K562 (cell line): ENCODE data around the gene KCTD16. TPM values are rescaled to one million over a fixed set of nuclear protein-coding genes. Genes with fewer than 3 reads are reported as not detected.

Experiments used
- ATAC-seq: fragments of 200-7000 bp; cut with Tn5 transposase; 3 replicates; pipeline ENCODE4 v1.9.1; 2020; ENCODE audit warnings: moderate library complexity
- BruUV-seq: library from RNA; stranded (reverse); fragments of 400-500 nt; replicated peaks from 2 replicates; lab custom pipeline; 2021; lab: Mats Ljungman, UMichigan
- CTCF ChIA-PET: fragments of 300-600 bp; formaldehyde crosslinking; extraction: SDS; loops from one replicate; lab custom pipeline; 2021; ENCODE audit warnings: low intra/inter-chr PET ratio; lab: Yijun Ruan, JAX
- POLR2A ChIA-PET: fragments of 300-600, 350-650 bp; sonication (Branson Sonifier 250); formaldehyde crosslinking; extraction: SDS; loops from one replicate; lab custom pipeline; 2021; ENCODE audit warnings: antibody characterized with exemption, inconsistent platforms; lab: Yijun Ruan, JAX
- DNase-seq, 4 experiments: peaks; one replicate each; pipeline versions ENCODE4 v3.0.0 to v3.0.0-alpha.2; 2011 to 2018; ENCODE audit warnings: low spot score in 3 of 4, mixed read lengths in 3 of 4; ENCODE audit errors: extremely low read depth in 1 of 4
- FAIRE-seq: peaks from 2 replicates; lab custom pipeline; 2011; peaks lifted over from hg19 to GRCh38; lab: Jason Lieb, UNC
- H2AFZ ChIP-seq: 2 replicates; pipeline ENCODE4 v1.6.0; 2011; ENCODE audit warnings: low read depth, low read length, control low read depth, inconsistent platforms
- H3K27ac ChIP-seq: fragments of 200-600 bp; 3 replicates; pipeline ENCODE4 v1.8.0; 2011; ENCODE audit warnings: low read depth, mild to moderate bottlenecking, control low read depth, inconsistent platforms, low read length, moderate library complexity, mixed read lengths; ENCODE audit errors: extremely low read depth
- H3K27me3 ChIP-seq, 2 experiments: fragments of 300-600 bp in 1 of 2; 2 replicates in 1 of 2; 3 replicates in 1 of 2; pipeline versions ENCODE4 v1.6.0 to v1.8.0; 2011; ENCODE audit warnings: inconsistent platforms in 2 of 2, low read length in 2 of 2, mild to moderate bottlenecking in 1 of 2, mixed read lengths in 1 of 2, moderate library complexity in 1 of 2; ENCODE audit not compliant: control insufficient read depth in 2 of 2, insufficient read depth in 2 of 2
- H3K36me3 ChIP-seq: fragments of 300-600 bp; 3 replicates; pipeline ENCODE4 v1.8.0; 2011; ENCODE audit warnings: mild to moderate bottlenecking, low read length, inconsistent platforms; ENCODE audit not compliant: control insufficient read depth, insufficient read depth
- H3K4me1 ChIP-seq, 2 experiments: fragments of 200-600 bp in 1 of 2; replicated peaks in 1 of 2; 2 replicates in 1 of 2; 3 replicates in 1 of 2; pipeline versions ENCODE4 v1.5.1 to v1.8.0; 2011; ENCODE audit warnings: inconsistent platforms in 2 of 2, low read length in 2 of 2, mild to moderate bottlenecking in 1 of 2, mixed read lengths in 1 of 2, moderate library complexity in 1 of 2; ENCODE audit not compliant: control insufficient read depth in 2 of 2, insufficient read depth in 2 of 2
- H3K4me2 ChIP-seq: 2 replicates; pipeline ENCODE4 v1.6.1; 2011; ENCODE audit warnings: low read length, control low read depth, inconsistent platforms, mixed read lengths; ENCODE audit not compliant: insufficient read depth
- H3K4me3 ChIP-seq: fragments of 200-600 bp; sonication (generic), shearing (Covaris generic); 2 replicates; pipeline ENCODE4 v1.5.1; 2016; ENCODE audit warnings: control low read depth, inconsistent platforms
- H3K79me2 ChIP-seq: fragments of 200-600 bp; 3 replicates; pipeline ENCODE4 v1.8.0; 2011; ENCODE audit warnings: low read length, inconsistent platforms; ENCODE audit not compliant: control insufficient read depth, insufficient read depth
- H3K9ac ChIP-seq, 2 experiments: 2 replicates each; pipeline versions ENCODE4 v1.6.0 to v1.6.1; 2011; ENCODE audit warnings: low read depth in 2 of 2, low read length in 2 of 2, control low read depth in 1 of 2, inconsistent platforms in 1 of 2, mild to moderate bottlenecking in 1 of 2, mixed read lengths in 1 of 2; ENCODE audit not compliant: insufficient read depth in 1 of 2
- H3K9me1 ChIP-seq: one replicate; pipeline ENCODE4 v1.6.0; 2011; ENCODE audit warnings: inconsistent platforms, mild to moderate bottlenecking, low read length, moderate library complexity; ENCODE audit not compliant: control insufficient read depth, insufficient read depth
- H3K9me3 ChIP-seq: replicated peaks from 2 replicates; pipeline ENCODE4 v1.5.1; 2011; ENCODE audit warnings: low read depth, low read length, inconsistent platforms; ENCODE audit not compliant: control insufficient read depth, insufficient read depth
- H4K20me1 ChIP-seq: replicated peaks from 2 replicates; pipeline ENCODE4 v1.6.1; 2011; ENCODE audit warnings: low read length, inconsistent platforms, mixed read lengths; ENCODE audit not compliant: control insufficient read depth, insufficient read depth
- HIVEP1 ChIP-seq: fragments of 250-450 bp; sonication (Bioruptor Pico); IDR thresholded peaks from 2 replicates; pipeline ENCODE4 v1.4.0; 2020; ENCODE audit warnings: mild to moderate bottlenecking
- LCOR ChIP-seq: sonication (generic); formaldehyde crosslinking; IDR thresholded peaks from 2 replicates; pipeline ENCODE4 v1.8.0; 2022; ENCODE audit warnings: mild to moderate bottlenecking, missing genetic modification reagents
- MTF1 ChIP-seq: fragments of 250-450 bp; sonication (Bioruptor Pico); IDR thresholded peaks from 2 replicates; pipeline ENCODE4 v1.9.0; 2021; ENCODE audit warnings: moderate library complexity, mild to moderate bottlenecking, inconsistent platforms, borderline replicate concordance
- NFE2L1 ChIP-seq: fragments of 450-650 bp; IDR thresholded peaks from 2 replicates; pipeline ENCODE4 v1.6.1; 2016; ENCODE audit warnings: missing genetic modification characterization, low read depth, mild to moderate bottlenecking, missing compliant biosample characterization, moderate library complexity, borderline replicate concordance
- RBM17 ChIP-seq: fragments of 200-400 bp; formaldehyde crosslinking; IDR thresholded peaks from 2 replicates; pipeline ENCODE4 v1.6.1; 2017; ENCODE audit warnings: low read depth, mild to moderate bottlenecking, low read length, borderline replicate concordance
- TFAM ChIP-seq: fragments of 250-450 bp; sonication (Bioruptor Pico); conservative IDR thresholded peaks from 2 replicates; pipeline ENCODE4 v1.5.0; 2021; ENCODE audit warnings: mild to moderate bottlenecking, moderate library complexity
- ZFP36 ChIP-seq: fragments of 150-350 bp; IDR thresholded peaks from 2 replicates; pipeline ENCODE4 v1.6.1; 2018; ENCODE audit warnings: low read length, low read depth; ENCODE audit not compliant: partially characterized antibody
- ZNF318 ChIP-seq, 2 experiments: fragments of 450-650 bp; IDR thresholded peaks; 2 replicates each; pipeline ENCODE4 v1.6.1; 2016; ENCODE audit warnings: mild to moderate bottlenecking in 2 of 2, borderline replicate concordance in 1 of 2, low read depth in 1 of 2, moderate library complexity in 1 of 2
- WGBS: fragments of 100-300 bp; shearing (Covaris generic); methylation state at CpG from one replicate; pipeline ENCODE4 v1.1.6; 2016; ENCODE audit warnings: low coverage, mixed read lengths; ENCODE audit not compliant: insufficient coverage; ENCODE audit errors: missing lambda C conversion rate; 5-methylcytosine and 5-hydroxymethylcytosine counted together
- in situ Hi-C: fragments of 300-500 bp; cut with MboI; formaldehyde crosslinking; loops from 4 replicates; pipeline ENCODE4 v1.15.0; 2018; ENCODE audit warnings: inconsistent platforms, mixed read lengths
- intact Hi-C: fragments of 100-400 bp; cut with micrococcal nuclease; formaldehyde crosslinking; loops from 2 replicates; pipeline ENCODE4 v1.14.2; 2022
- polyA plus RNA-seq, 8 experiments: library from polyadenylated mRNA; depleted of rRNA in 4 of 8; stranded (reverse) in 5 of 8; unstranded in 3 of 8; fragments of >200 nt; fragmentation: Nextera tagmentation in 2 of 8; fragmentation: Illumina TruSeq in 1 of 8; extraction: Ambion mirVana in 2 of 8; extraction: Trizol in 1 of 8; gene quantifications; 2 replicates each; pipeline versions ENCODE4 v1.2.1 to v1.2.3, GENCODE V29; 2011 to 2014; ENCODE audit warnings: inconsistent platforms in 1 of 8, missing spikeins in 1 of 8
- total RNA-seq, 7 experiments: library from RNA; depleted of rRNA in 6 of 7; stranded (reverse); fragments of >200 nt in 6 of 7; fragmentation: Illumina TruSeq in 2 of 7; extraction: Trizol in 2 of 7; gene quantifications; 2 replicates each; pipeline versions ENCODE4 v1.2.1 to v1.2.3, GENCODE V29; 2011 to 2021; ENCODE audit warnings: low replicate concordance in 1 of 7
- TF ChIP-seq, protein P1 (sequence below): fragments of 450-650 bp; conservative IDR thresholded peaks from 2 replicates; pipeline ENCODE4 v1.6.1; 2016; ENCODE audit warnings: missing genetic modification characterization, low read depth, mild to moderate bottlenecking, missing compliant biosample characterization, moderate library complexity
- TF ChIP-seq, protein P2 (sequence below): fragments of 450-650 bp; formaldehyde crosslinking; IDR thresholded peaks from 2 replicates; pipeline ENCODE4 v1.4.0; 2020; ENCODE audit warnings: mild to moderate bottlenecking, moderate library complexity

KCTD16 gene
- total and polyA plus RNA-seq, 9 of the 15 experiments (the other 6 are each of a cell fraction or from before 2014, with no cell fraction given): 0.04 TPM; not detected in 8

DNA sequence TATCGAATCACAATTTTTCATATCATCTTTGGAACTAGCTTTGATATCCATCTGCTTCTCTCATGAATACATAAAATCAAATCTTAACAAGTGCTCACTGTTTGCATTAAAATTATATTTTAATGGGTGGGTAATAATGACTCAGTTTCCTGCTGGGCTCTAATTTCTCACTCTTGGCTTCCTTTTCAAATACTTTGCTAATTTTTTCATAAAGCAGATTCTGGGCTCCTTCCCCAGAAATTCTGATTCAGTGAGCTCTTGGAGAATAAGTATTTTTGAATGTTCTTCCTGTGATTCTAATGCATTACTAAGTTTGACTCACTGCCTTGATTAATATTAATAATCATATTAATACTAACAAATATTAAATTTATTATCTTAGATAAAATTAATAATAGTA is 49.1 kb upstream of the KCTD16 start (continued):
- TF ChIP-seq MTF1 (CRISPR knock-in tag): no peak
- TF ChIP-seq, all 486 proteins: peak for 0

GRCh38 chr5:144122081-144122480 is 48.6 kb upstream of the KCTD16 start:
- FAIRE-seq (no peak), ATAC-seq (no peak), DNase-seq (no peak)
- H3K4me1 ChIP-seq: no peaks in the 10 kb centered on the region
- no peak overlapping the region for H3K4me3 ChIP-seq
- H3K4me2 ChIP-seq: no peak overlapping the region
- intact Hi-C loops: no loop called here
- no peaks in the 10 kb centered on the region for H3K27me3 ChIP-seq
- in situ Hi-C loops: no loop called here
- CTCF ChIA-PET: no interaction called here
- H4K20me1 ChIP-seq: no peaks in the 10 kb centered on the region
- H3K79me2 ChIP-seq: no peaks in the 10 kb centered on the region
- H3K9ac ChIP-seq: no peak overlapping the region
- H3K36me3 ChIP-seq: no peaks in the 10 kb centered on the region
- H2AFZ ChIP-seq: no peak overlapping the region
- no TSS peak for BruUV-seq
- WGBS: 4% methylated on average over 2 of the region's 2 CpGs
- no peak overlapping the region for H3K27ac ChIP-seq
- POLR2A ChIA-PET: no interaction called here
- H3K9me3 ChIP-seq: no peaks in the 10 kb centered on the region
- no peaks in the 10 kb centered on the region for H3K9me1 ChIP-seq
- TF ChIP-seq LCOR: no peak
- no peak for TF ChIP-seq ZFP36
- TF ChIP-seq, protein P1, sequence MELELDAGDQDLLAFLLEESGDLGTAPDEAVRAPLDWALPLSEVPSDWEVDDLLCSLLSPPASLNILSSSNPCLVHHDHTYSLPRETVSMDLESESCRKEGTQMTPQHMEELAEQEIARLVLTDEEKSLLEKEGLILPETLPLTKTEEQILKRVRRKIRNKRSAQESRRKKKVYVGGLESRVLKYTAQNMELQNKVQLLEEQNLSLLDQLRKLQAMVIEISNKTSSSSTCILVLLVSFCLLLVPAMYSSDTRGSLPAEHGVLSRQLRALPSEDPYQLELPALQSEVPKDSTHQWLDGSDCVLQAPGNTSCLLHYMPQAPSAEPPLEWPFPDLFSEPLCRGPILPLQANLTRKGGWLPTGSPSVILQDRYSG (tag): no peak
- no peak for TF ChIP-seq RBM17
- TF ChIP-seq, protein P2, sequence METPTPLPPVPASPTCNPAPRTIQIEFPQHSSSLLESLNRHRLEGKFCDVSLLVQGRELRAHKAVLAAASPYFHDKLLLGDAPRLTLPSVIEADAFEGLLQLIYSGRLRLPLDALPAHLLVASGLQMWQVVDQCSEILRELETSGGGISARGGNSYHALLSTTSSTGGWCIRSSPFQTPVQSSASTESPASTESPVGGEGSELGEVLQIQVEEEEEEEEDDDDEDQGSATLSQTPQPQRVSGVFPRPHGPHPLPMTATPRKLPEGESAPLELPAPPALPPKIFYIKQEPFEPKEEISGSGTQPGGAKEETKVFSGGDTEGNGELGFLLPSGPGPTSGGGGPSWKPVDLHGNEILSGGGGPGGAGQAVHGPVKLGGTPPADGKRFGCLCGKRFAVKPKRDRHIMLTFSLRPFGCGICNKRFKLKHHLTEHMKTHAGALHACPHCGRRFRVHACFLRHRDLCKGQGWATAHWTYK: no peak
- TF ChIP-seq ZNF318 (IDR thresholded peaks at IDR 0.05; ENCODE audit: borderline replicate concordance in 1 of 2, low read depth in 1 of 2): no peak
- TF ChIP-seq NFE2L1 (tag): no peak
- TF ChIP-seq HIVEP1 (CRISPR knock-in tag): no peak
- no peak for TF ChIP-seq TFAM (CRISPR knock-in tag)
